ENCODE data around the gene PUM1.

- TF ChIP-seq MAX (IDR thresholded peaks at IDR 0.05) (no peak), YY1 (IDR thresholded peaks at IDR 0.05) (no peak), RXRA (IDR thresholded peaks at IDR 0.05) (no peak), JUND (IDR thresholded peaks at IDR 0.05) (no peak)
- TF ChIP-seq, protein P1, sequence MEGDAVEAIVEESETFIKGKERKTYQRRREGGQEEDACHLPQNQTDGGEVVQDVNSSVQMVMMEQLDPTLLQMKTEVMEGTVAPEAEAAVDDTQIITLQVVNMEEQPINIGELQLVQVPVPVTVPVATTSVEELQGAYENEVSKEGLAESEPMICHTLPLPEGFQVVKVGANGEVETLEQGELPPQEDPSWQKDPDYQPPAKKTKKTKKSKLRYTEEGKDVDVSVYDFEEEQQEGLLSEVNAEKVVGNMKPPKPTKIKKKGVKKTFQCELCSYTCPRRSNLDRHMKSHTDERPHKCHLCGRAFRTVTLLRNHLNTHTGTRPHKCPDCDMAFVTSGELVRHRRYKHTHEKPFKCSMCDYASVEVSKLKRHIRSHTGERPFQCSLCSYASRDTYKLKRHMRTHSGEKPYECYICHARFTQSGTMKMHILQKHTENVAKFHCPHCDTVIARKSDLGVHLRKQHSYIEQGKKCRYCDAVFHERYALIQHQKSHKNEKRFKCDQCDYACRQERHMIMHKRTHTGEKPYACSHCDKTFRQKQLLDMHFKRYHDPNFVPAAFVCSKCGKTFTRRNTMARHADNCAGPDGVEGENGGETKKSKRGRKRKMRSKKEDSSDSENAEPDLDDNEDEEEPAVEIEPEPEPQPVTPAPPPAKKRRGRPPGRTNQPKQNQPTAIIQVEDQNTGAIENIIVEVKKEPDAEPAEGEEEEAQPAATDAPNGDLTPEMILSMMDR (IDR thresholded peaks at IDR 0.05; ENCODE audit: low read depth, low read length, missing input control), result no peak
Observed at GRCh38 chr1:31020007-31020790, 45.3 kb downstream of the PUM1 start.
